HL-60 (cell line): ENCODE measurements around the gene USP51.
"Not testable (repeated sequence)": the region's sequence is repeated elsewhere in the genome, so short reads cannot be mapped to it uniquely, and the experiment has no call there.

ENCODE experiments used
- POLR2AphosphoS5 ChIP-seq: IDR thresholded peaks from 2 replicates; pipeline ENCODE4 v1.6.1; 2012; ENCODE audit warnings: low read depth
- TF ChIP-seq, protein P1 (sequence below): IDR thresholded peaks from one replicate; pipeline ENCODE4 v1.5.1; 2011; ENCODE audit warnings: low read length, control low read depth, inconsistent platforms; ENCODE audit not compliant: insufficient read depth

DNA sequence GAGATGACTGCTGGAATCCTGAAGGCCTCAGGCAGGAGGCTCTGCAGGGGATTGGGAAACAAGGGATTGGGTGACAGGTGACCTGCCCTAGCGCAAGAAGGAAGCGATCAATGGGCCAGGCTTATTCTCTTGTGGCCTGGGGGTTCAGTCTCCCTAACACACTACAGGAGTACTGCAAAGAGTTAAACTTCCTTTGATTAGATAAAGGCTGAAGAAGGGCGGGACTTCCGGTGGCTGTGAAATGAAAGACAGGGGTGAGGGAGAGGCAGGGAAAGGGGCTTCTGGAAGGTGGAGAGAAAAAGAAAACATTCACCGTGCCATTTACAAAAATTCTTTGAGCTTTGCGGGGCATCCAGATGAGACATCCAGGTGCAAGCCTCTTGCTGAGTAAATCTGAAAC, 33.9 kb downstream of the USP51 start:
- TF ChIP-seq POLR2AphosphoS5: not testable (repeated sequence)
- TF ChIP-seq, protein P1, sequence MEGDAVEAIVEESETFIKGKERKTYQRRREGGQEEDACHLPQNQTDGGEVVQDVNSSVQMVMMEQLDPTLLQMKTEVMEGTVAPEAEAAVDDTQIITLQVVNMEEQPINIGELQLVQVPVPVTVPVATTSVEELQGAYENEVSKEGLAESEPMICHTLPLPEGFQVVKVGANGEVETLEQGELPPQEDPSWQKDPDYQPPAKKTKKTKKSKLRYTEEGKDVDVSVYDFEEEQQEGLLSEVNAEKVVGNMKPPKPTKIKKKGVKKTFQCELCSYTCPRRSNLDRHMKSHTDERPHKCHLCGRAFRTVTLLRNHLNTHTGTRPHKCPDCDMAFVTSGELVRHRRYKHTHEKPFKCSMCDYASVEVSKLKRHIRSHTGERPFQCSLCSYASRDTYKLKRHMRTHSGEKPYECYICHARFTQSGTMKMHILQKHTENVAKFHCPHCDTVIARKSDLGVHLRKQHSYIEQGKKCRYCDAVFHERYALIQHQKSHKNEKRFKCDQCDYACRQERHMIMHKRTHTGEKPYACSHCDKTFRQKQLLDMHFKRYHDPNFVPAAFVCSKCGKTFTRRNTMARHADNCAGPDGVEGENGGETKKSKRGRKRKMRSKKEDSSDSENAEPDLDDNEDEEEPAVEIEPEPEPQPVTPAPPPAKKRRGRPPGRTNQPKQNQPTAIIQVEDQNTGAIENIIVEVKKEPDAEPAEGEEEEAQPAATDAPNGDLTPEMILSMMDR: not testable (repeated sequence)
